Measurements from ENCODE around the gene GPX4. TPM values are rescaled to one million over a fixed set of nuclear protein-coding genes. Genes with fewer than 3 reads are reported as not detected.

Gene GPX4
- total and polyA plus RNA-seq, 12 donors, result 244 to 487 (median 316) TPM

DNA sequence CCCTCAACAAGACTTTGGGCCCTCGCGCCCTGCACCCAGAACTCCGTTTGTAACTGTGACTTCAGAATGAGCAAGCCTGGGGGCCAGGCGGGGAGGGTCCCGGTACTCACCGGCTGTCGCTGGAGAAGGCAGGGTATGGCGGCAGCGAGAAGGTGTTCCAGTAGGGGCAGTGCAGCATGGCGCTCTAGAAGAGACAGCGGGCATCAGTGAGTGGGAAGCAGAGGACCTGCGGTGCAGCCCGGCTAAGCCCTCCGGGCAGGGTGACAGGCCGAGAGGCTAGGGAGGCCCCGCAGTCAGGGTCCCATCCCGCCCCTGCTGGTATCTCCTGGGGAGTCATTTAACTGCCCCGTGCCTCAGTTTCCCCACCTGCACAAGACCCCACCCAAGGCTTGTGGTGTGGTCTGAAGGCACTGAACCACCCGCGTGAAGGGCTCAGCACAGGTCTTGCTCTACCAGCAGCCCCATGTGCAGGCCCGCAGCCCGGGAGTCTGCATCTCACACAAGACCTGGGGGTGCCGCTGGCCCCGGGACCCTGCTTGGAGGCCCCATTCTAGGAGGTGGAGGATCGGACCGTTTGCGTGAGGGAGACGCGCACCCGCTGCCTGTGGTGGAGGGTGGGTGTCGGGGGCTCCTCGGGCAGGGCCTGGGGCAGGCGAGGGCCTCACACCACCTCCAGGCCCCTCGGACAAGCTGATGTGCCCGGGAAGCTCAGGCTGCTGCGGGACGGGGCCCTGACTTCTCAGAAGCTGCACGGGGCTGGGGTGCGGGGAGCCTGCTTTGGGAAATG is 45.7 kb downstream of the GPX4 start:
- Histone ChIP-seq H3K4me1 (peaks cover 14 to 46% (median 38%) of the 10 kb centered on the region in 9 donors), H3K36me3 (peaks cover 0 to 86% (median 0%) of the 10 kb centered on the region in 9 donors), H3K9me3 (no peaks in the 10 kb centered on the region), H3K27me3 (no peaks in the 10 kb centered on the region), H3K27ac (no peak overlapping the region), H3K4me3 (no peak overlapping the region)
- no peak for TF ChIP-seq CTCF (IDR thresholded peaks at IDR 0.05)
- no peak for ATAC-seq
- WGBS, 2 donors, result 96% methylated on average over 39 of the region's 39 CpGs
- no peak for DNase-seq
- intact Hi-C loops (cut with DNase I), result loop anchor here in 2 of 10 donors (2.0 kb wide), 2 partner anchors 17 to 41 kb away; no protein-coding TSS in a partner anchor

DNA sequence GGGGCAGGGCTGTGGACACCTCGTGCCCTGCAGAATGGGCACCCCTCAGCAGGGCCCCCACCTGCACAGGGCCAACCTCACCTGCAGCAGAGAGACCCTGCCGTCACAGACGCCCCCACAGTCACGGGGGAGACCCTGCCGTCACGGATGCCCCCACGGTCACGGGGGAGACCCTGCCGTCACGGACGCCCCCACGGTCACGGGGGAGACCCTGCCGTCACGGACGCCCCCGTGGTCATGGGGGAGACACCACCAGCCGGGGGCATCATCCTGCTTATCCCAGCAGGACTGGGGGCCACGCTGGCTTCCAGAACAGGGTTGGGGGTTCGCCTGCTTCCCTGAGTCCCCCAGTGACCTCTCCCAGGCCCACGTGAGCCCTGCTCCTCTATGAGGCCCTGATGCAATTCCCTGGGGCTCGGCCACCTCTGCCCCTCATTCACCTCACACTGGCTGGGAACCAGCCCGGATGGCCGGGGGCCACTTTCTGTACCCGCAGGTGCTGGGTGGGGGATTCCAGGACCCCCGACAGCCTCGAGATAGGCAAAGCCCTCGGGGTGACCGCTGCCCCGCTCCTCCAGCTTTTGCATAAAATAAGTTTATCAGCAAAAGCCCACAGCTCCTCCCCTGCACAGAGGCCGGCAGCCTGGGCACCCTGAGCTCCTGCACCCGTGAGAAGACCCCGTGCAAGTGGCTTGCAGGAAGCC is 46.7 kb downstream of the GPX4 start:
- Histone ChIP-seq H3K36me3 (peaks cover 0 to 79% (median 0%) of the 10 kb centered on the region in 9 donors), H3K9me3 (no peaks in the 10 kb centered on the region), H3K4me1 (peaks cover 23 to 57% (median 49%) of the 10 kb centered on the region in 9 donors), H3K4me3 (no peak overlapping the region), H3K27ac (peak overlapping the region in 4 of 10 donors; percentile 73 to 93 (median 80)), H3K27me3 (no peaks in the 10 kb centered on the region)
- no peak for TF ChIP-seq CTCF (IDR thresholded peaks at IDR 0.05)
- intact Hi-C loops (cut with DNase I), result loop anchor here in 1 of 10 donors (2.0 kb wide), 1 partner anchor 18 kb away; no protein-coding TSS in a partner anchor
- DNase-seq, result no peak
- no peak for ATAC-seq
- 90 to 93% methylated on average over 31 to 33 of the region's 33 CpGs for WGBS, 2 donors

DNA sequence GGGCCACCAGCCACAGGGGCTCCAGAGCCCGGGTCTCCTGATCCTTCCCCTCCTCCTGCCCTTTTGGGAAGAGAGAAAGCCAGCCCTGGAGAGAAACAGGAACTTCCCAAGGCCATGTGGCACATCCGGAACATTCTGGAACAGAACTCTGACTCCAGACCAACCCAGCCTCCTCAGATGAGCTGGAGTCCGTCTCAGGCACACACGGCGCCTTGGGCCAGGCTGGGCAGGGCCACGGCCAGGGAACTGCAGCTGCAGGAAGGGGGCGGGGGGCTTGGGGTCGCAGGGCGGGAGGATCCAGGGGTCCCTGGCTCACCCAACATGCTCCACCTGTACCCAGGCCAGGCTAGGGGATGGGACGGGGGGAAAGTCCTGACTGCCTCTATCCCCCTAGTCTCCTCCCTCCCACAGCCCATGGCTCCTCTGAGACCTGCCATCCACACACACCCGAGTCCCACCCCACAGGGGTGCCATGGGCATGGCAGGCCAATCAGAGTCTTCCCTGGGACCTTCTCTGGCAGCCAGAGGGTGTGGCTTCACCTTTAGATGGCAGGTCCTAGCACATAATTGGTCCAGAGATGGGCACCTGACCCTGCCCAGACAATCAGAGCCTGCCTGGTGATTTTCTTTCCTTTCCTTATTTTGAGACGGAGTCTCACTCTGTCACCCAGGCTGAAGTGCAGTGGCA is 47.4 kb downstream of the GPX4 start:
- DNase-seq (no peak), ATAC-seq (peak in 1 of 8 donors; percentile 23)
- Histone ChIP-seq H3K27ac (peak overlapping the region in 9 of 10 donors; percentile 68 to 93 (median 78)), H3K27me3 (no peaks in the 10 kb centered on the region), H3K4me3 (peak overlapping the region in 1 of 10 donors; percentile 30), H3K4me1 (peaks cover 29 to 64% (median 56%) of the 10 kb centered on the region in 9 donors), H3K9me3 (no peaks in the 10 kb centered on the region), H3K36me3 (peaks cover 0 to 72% (median 0%) of the 10 kb centered on the region in 9 donors)
- WGBS, 2 donors, result 74 to 81% methylated on average over 12 of the region's 12 CpGs
- TF ChIP-seq CTCF (IDR thresholded peaks at IDR 0.05), result no peak
- intact Hi-C loops (cut with DNase I), result loop anchor here in 1 of 10 donors (2.0 kb wide), 1 partner anchor 18 kb away; no protein-coding TSS in a partner anchor

Data from heart right ventricle (tissue), 16 donors.